ENCODE measurements around the gene KDM8. TPM values are rescaled to one million over a fixed set of nuclear protein-coding genes. Genes with fewer than 3 reads are reported as not detected.

The KDM8 gene
- total RNA-seq, 1 donor from 2014 or later = 1.8 TPM

DNA sequence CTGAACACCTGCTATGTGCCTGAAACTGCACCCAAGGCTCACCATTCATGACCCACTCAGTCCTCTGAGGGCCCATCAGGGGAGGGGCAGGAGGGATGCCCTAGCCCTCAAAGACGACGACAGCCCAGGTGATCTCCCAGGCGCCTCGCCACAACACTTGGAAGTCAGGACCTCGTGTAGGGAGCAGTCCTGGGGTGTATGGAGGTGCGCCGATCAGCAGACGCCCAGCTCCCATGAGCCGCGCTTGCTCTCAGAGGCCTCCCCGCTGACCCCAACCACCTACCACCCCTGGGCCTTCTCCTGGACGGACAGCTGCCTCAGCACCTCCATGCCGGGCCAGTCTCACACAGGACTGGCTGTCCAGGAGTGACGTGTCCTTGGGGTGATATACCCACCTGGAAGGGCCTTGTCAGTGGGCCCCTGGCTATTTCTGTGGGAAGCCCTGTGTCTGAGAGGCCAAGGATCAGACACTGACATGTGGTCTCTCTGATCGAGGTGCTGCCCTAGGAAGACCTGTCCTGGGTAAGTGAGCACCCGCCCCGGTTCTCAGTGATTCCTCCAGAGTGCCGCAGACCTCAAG, 26.7 kb downstream of the KDM8 start:
- peaks cover 18% of the 10 kb centered on the region for H3K36me3 ChIP-seq (ENCODE audit: control insufficient read depth, insufficient read depth, low read length)
- TF ChIP-seq, protein P1, sequence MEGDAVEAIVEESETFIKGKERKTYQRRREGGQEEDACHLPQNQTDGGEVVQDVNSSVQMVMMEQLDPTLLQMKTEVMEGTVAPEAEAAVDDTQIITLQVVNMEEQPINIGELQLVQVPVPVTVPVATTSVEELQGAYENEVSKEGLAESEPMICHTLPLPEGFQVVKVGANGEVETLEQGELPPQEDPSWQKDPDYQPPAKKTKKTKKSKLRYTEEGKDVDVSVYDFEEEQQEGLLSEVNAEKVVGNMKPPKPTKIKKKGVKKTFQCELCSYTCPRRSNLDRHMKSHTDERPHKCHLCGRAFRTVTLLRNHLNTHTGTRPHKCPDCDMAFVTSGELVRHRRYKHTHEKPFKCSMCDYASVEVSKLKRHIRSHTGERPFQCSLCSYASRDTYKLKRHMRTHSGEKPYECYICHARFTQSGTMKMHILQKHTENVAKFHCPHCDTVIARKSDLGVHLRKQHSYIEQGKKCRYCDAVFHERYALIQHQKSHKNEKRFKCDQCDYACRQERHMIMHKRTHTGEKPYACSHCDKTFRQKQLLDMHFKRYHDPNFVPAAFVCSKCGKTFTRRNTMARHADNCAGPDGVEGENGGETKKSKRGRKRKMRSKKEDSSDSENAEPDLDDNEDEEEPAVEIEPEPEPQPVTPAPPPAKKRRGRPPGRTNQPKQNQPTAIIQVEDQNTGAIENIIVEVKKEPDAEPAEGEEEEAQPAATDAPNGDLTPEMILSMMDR (IDR thresholded peaks at IDR 0.05; ENCODE audit: insufficient read depth, low read length, severe bottlenecking) = no peak
- no peak overlapping the region for H3K4me3 ChIP-seq (ENCODE audit: low read depth, low read length)
- FAIRE-seq = no peak
- no peaks in the 10 kb centered on the region for H3K27me3 ChIP-seq (ENCODE audit: control insufficient read depth, insufficient read depth, low read length)
- DNase-seq (ENCODE audit: low read depth) = no peak

DNA sequence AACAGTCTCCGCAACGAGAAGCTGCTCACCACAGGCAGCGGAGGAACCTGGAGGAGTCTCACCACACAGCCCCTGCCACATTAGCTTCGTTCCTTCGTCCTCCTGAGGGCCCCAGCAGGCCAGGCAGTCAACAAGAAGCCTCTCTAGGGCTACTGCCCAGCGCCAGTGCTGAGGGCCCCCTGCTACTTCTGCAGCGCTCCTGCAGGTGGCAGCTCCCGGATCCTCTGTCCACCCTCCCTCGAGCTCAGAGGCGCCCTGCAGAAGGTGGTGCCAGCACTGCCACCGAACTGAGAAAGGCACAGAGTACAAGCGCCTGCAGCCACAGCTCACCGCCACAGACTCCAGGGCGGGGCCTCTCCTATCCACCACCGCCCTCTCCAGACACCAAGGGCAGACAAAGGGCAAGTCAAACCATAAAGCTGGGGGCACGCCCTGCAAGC, 27.3 kb downstream of the KDM8 start:
- peaks cover 18% of the 10 kb centered on the region for H3K36me3 ChIP-seq (ENCODE audit: control insufficient read depth, insufficient read depth, low read length)
- H3K4me3 ChIP-seq (ENCODE audit: low read depth, low read length) = no peak overlapping the region
- TF ChIP-seq, protein P1 (IDR thresholded peaks at IDR 0.05; ENCODE audit: insufficient read depth, low read length, severe bottlenecking) = no peak
- no peak for DNase-seq (ENCODE audit: low read depth)
- no peaks in the 10 kb centered on the region for H3K27me3 ChIP-seq (ENCODE audit: control insufficient read depth, insufficient read depth, low read length)
- FAIRE-seq = no peak

DNA sequence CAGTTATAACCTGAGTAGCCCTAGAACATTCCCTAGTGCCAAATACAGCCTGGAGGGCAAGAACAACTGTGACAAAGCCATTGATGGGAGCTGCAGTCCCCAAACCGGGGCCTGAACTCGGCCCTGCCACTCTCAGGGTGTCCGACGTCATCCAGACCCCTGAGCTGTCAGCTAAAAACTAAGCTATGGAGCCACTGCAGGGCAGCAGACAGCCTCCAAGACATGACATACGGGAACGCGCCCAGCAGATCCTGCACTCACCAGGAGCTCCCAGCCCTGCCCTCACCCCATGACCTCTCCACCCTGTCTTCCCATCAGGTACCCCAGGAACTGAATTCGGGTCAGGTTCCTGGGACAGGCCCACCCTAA, 28.4 kb downstream of the KDM8 start:
- H3K4me3 ChIP-seq (ENCODE audit: low read depth, low read length) = no peak overlapping the region
- no peaks in the 10 kb centered on the region for H3K27me3 ChIP-seq (ENCODE audit: control insufficient read depth, insufficient read depth, low read length)
- no peak for DNase-seq (ENCODE audit: low read depth)
- peaks cover 18% of the 10 kb centered on the region for H3K36me3 ChIP-seq (ENCODE audit: control insufficient read depth, insufficient read depth, low read length)
- no peak for FAIRE-seq
- TF ChIP-seq, protein P1 (IDR thresholded peaks at IDR 0.05; ENCODE audit: insufficient read depth, low read length, severe bottlenecking) = no peak

DNA sequence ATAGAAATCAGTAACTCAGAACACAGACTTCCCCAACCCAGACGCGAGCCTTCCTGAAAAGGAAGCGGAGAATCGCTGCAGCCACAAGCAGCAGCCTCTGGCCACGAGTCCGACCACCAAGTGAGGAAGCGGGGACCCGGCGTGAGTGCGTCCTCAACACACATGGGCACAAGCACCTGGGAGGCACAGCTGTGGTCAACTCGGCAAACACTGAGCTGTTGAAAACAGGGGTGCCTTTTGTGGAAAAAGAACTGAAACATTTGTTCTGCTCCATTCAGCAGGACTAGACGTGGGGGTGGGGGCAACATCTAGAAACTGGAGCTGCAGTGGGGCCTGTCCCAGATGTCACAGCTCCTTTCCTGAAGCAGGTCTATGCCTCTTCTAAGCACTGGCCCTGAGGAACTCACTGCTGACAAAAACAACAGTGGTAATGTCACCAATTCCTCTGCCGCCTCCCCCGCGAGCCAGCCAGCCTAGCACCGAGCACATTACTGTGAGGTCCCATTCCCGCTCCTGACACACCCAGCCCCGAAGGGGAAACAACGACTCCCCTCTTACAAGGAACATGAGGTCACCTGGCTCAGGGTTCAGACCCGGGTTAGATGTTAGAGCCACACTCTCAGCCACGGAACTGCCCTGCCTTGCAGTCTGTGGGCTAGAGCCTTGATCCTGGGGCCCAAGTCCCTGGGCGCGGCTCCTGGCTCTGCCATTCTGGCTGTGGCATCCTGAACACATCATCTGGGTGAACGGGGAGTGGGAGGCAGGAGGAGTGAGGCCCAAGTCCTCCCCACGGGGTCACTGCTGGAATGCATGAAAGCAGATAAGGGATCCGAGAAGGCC, 29.0 kb downstream of the KDM8 start:
- no peak for FAIRE-seq

DNA sequence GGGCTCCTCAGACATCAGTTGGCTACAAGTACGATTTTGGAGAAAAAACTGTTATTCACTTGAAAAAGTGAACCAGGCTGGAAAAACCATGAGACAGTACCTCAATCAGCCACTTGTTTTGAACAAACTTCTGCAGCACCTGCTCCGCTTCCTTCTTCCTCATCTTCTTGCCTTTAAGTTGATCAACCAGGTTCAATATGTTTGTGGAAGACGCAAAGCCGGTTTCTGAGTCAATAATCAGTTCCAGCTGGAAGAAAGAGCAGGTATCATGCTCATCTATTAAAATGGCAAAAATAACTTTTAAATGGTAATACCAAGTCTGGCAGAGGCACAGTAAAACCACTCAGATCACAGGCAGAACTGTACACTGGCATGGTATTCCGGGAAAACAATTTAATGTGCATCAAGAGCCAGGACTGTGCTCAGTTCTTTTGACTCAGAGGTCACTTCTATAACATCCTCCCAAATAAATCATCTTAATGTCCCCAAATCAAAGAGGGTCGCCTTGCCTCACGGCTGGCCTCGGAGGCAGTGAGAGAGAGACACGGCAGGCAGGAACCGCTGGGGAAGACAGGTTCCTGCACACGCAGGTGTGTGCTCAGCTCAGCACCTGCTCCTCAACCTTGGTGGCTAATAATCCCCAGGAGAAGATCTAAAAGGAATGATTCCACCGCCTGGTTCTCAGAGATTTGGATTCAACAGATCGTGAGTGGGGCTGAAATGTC, 29.7 kb downstream of the KDM8 start:
- TF ChIP-seq, protein P1 (IDR thresholded peaks at IDR 0.05; ENCODE audit: insufficient read depth, low read length, severe bottlenecking) = no peak
- DNase-seq (ENCODE audit: low read depth) (no peak), FAIRE-seq (no peak)
- H3K27me3 ChIP-seq (ENCODE audit: control insufficient read depth, insufficient read depth, low read length) = no peaks in the 10 kb centered on the region
- no peak overlapping the region for H3K4me3 ChIP-seq (ENCODE audit: low read depth, low read length)
- H3K36me3 ChIP-seq (ENCODE audit: control insufficient read depth, insufficient read depth, low read length) = peaks cover 17% of the 10 kb centered on the region

More for the DNA sequence above, 29.0 kb downstream of the KDM8 start:
- DNase-seq (ENCODE audit: low read depth) = no peak
- H3K36me3 ChIP-seq (ENCODE audit: control insufficient read depth, insufficient read depth, low read length) = peaks cover 17% of the 10 kb centered on the region
- no peak overlapping the region for H3K4me3 ChIP-seq (ENCODE audit: low read depth, low read length)
- TF ChIP-seq, protein P1 (IDR thresholded peaks at IDR 0.05; ENCODE audit: insufficient read depth, low read length, severe bottlenecking) = no peak
- H3K27me3 ChIP-seq (ENCODE audit: control insufficient read depth, insufficient read depth, low read length) = no peaks in the 10 kb centered on the region

All from bronchial epithelial cell (primary cell).